GM18868 (cell line): Measurements from ENCODE around the gene ZNF382.
"Not testable (repeated sequence)": the region's sequence is repeated elsewhere in the genome, so short reads cannot be mapped to it uniquely, and the experiment has no call there.

ENCODE experiments used
- ATAC-seq: cut with Tn5 transposase; IDR thresholded peaks from one replicate; pipeline ENCODE4 v1.9.1; 2021; ENCODE audit warnings: mild to moderate bottlenecking, moderate library complexity; ENCODE audit not compliant: unreplicated experiment

The ZNF382 gene

DNA sequence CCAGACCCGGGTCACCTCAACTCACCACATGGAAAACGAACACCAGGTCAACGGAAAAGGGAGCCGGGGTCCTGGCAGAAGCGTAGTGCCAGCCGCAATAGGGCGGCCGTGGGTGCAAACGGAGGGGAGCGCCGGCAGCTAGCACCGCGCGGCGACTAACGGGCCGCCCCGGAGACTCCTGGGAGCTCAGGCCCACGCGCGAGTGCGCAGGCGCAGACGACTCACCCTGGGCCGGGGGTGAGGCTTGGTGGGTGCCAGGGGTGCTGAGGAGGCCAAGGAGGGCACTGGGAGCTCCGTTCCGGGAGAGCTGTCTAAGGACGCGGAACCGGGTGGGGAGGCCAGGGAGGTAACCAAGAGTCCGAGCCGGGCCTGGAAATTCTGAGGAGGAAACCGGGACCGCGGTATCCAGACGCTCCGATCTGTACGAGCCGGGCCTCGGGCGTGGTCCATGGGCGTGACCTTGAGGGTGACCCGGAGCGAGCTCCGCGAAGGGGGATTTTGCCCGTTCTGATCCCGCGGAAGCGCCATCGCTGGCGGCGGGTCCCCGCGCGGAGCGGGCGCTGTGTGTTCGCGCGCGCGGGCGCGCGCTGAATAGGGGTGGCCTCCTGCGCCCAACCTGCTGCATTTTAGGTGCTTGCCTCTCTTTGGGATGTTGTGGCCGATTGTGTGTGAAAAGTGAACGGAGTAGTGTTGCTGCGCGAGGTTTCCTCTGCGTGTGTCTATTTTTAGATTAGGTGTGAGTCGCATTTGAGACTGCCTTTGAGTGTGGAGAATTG is at the start of gene ZNF382:
Gene ZNF382 (plus strand): TSS at position 213 of the 776 bp plus-strand sequence. CDS start 4,602 bp downstream, outside the sequence.
- ATAC-seq: peak; percentile 68

DNA sequence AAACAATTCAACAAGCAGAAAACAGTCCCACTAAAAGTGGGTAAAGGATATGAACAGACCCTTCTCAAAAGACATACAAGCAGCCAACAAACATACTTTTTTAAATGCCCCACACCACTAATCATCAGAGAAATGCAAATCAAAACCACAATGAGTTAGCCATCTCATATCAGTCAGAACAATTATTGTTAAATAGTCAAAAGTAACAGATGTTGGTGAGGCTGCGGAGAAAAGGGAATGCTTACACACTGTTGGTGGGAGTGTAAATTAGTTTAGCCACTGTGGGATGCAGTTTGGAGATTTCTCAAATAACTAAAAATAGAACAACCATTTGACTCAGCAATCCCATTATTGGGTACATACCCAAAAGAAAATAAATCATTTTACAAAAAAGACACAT is 40.7 kb upstream of the ZNF382 start:
- no peak for ATAC-seq

DNA sequence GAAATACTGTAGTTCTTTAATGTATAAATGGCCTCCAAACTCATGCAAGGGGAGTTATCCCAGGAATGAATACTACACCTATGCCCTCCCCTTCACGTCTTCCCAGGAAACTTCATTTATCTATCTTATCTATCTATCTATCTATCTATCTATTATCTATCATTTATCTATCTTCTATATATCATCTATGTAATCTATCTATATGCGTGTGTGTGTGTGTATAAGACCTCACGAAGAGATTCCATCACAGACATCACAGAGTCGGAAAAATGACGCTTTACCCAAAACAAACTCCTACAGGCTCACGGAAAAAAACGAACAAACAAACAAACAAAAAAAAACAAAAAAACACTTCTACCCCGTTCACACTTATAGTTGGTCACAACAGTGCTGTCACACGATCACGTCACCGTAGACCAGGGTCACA is 32.5 kb upstream of the ZNF382 start:
- ATAC-seq: no peak

DNA sequence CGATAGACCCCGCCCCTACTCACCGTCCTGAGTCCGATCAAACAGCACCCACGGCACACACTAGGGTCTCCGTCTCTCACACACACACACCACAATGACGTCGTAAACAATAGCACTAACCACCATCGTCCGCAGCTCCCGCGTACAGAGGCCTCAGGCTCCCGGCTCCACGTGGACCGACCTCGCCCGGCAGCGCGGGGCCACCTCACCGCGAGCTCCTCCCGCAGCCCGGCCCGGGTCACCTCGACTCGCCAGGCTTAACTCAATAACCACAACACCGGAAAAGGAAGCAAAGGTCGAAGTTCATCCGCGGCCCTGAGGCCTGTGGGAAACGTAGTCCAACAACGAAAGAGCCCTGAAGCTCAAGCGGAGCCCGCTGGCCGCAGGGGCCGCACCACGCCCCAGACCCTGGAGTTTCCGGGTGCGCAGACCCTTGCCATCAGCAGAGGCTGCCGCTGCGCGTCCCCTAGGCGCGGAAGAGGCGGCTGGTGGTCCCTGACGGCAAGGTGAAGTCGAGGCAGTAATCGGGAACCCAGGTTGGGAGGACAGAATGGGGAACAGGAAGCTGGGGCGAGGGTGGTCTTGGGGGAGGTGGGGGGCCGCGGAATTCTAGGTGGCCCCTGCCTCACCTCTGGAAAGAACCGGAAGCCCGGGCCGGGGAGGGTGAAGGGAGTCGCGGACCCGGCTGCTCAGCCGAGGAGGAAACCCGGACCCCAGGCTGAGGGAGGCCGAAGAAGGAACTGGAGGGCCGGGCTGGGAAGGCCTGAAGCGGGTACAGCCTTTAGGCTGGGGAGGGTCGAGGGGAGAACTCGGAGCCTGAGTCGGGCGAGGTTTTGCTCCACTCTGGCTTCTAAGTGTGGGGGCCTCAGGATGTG is 31.9 kb upstream of the ZNF382 start, which contains the start of gene ZNF529:
Gene ZNF529 (minus strand): TSS at position 273 of the 875 bp plus-strand sequence. CDS start 946 bp downstream, outside the sequence.
- peak; percentile 89 for ATAC-seq

DNA sequence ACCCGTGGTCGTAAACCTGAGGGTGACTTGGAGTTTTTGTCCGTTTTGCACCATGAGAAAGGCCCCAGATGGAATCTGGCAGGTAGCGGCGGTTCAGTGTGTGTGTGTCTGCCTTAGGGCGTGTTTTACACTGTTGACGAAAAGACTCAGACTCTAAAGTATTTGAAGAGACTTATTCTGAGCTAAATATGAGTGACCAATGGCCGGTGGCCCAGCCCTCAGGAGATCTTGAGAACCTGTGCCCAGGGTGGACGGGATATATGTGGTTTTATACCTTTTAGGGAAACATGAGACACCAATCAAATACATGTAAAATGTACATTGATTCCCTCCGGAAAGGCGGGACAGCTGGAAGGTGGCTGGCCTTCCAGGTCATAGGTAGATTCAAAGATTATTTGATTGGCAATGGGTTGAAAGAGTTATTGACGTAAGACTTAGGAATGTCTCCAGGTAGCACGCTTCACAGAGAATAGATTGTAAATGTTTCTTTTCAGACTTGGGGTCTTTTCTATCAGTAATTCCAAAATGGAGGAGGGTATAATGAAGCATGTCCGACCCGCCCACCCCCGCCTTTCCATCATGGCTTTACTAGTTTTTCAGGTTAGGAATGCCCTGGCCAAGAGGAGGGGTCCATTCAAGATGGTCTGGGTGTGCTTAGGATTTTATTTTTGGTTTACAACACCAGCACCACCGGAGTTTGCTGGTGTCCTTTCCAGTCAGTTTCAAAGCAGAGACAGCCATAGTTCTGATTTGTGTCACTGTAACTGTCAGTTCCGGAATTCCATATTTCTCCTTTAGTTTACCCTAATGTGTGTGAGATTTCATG is 31.0 kb upstream of the ZNF382 start:
- ATAC-seq: no peak

- ATAC-seq: no peak
Measured at GRCh38 chr19:36574741-36575140, 30.4 kb upstream of the ZNF382 start.

GRCh38 chr19:36577271-36577996 is 27.7 kb upstream of the ZNF382 start:
- ATAC-seq: no peak

GRCh38 chr19:36579255-36579654 is 25.9 kb upstream of the ZNF382 start:
- ATAC-seq: no peak

- not testable (repeated sequence) for ATAC-seq
Measured at GRCh38 chr19:36602681-36603080, 2.4 kb upstream of the ZNF382 start.

DNA sequence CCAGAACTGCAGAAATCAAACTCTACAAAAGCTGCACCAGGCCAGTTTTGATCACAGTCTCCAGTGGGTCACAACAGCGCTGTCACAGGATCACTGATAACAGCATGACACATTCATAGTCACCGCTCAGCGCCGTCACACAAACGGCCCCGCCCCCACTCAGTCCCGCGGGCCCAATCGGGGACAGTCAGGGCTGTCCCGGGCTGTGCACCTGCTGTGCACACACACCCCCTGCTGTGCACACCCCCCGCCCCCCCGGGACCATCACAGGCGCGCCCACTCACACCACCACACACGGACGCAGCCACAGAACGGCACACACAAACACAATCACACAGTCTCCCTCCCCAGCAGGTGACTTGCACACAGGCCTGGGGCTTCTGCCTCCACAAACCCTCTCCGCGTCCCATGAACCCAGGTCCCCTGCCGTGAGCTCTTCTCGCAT is 435 bp upstream of the ZNF382 start:
- ATAC-seq: peak; percentile 78

- ATAC-seq: peak; percentile 23
Measured at GRCh38 chr19:36605877-36606478, 865 bp downstream of the ZNF382 start.

DNA sequence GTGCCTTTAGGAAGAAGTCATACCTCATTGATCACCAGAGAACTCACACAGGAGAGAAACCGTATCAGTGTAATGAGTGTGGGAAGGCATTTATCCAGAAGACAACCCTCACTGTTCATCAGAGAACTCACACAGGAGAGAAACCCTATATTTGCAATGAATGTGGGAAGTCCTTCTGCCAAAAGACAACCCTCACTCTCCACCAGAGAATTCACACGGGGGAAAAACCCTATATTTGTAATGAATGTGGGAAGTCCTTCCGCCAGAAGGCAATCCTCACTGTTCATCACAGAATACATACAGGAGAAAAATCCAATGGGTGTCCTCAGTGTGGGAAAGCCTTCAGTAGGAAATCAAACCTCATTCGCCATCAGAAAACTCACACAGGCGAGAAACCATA is 21.9 kb downstream of the ZNF382 start:
- no peak for ATAC-seq

DNA sequence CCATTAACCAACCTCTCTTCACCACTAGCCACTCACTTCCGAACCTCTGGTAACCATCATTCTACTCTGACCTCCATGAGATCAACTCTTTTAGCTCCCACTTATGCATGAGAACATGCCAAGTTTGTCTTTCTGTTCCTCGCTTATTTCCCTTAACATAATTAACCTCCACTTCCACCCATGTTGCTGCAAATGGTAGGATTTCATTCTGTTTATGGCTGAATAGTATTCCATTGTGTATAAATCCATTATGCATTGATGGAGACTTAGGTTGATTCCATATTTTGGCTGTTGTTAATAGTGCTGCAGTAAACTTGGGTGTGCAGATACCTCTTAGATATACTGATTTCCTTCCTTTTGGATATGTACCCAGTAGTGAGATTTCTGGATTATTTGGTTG is 30.2 kb downstream of the ZNF382 start:
- no peak for ATAC-seq

- no peak for ATAC-seq
Measured at GRCh38 chr19:36638862-36639510, 33.9 kb downstream of the ZNF382 start.

- ATAC-seq: no peak
Measured at GRCh38 chr19:36646746-36647145, 41.6 kb downstream of the ZNF382 start.

DNA sequence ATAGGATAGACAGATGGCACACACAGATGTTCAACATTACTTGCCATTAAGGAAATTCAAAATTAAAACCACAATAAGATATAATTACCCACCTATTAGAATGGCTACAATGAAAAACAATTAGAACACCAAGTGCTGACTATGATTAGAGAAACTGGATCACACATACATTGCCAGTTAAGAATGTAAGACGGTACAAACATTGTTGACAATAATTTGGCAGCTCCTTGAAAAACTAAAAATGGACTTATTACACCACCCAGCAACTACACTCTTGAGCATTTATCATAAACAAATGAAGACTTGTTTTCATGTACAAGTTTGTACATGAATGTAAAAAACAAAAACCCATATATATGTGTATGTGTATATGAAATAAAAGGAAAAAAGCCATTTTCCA is 47.8 kb downstream of the ZNF382 start:
- no peak for ATAC-seq

DNA sequence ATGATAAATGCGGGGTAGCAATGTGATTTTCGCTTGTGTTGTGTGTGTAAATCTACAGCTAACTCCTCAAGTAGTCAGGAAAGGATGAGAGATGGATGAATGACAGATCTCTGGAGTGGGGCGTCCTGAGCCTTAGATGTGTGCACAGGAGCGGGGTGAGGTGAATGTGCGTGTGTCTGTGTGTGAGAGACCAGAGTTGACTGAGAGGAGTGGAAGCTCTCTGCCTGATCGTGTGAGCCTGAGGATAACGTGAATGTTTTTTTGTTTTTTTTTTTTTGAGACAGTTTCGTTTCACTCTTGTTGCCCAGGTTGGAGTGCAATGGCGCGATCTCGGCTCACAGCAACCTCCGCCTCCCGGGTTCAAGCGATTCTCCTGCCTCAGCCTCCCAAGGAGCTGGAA is 60.7 kb downstream of the ZNF382 start:
- ATAC-seq: no peak

- no peak for ATAC-seq
Measured at GRCh38 chr19:36668646-36669045, 63.5 kb downstream of the ZNF382 start.

DNA sequence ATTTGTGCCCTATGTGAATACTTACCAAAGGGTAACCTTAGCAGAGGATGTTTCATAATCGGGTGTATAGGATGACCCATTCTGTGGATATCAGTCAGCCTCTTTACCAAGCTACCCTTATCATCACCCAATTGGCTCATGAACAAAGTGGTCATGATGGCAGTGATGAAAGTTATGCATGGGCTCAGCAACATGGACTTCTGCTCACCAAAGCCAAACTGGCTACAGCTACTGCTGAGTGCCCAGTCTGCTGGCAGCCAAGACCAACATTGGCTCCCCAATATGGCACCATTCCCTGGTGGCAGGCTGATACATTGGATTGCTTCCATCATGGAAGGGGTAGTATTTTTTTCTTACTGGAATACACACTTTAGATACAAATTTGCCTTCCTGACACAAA is 67.3 kb downstream of the ZNF382 start:
- no peak for ATAC-seq
